HG02759 (cell line): ENCODE measurements around the gene PEPD.
"Not testable (repeated sequence)": the region's sequence is repeated elsewhere in the genome, so short reads cannot be mapped to it uniquely, and the experiment has no call there.

ENCODE experiments used
- ATAC-seq: cut with Tn5 transposase; IDR thresholded peaks from one replicate; pipeline ENCODE4 v1.9.1; 2021; ENCODE audit warnings: mild to moderate bottlenecking, moderate library complexity; ENCODE audit not compliant: unreplicated experiment

Gene PEPD

GRCh38 chr19:33479570-33479969 lies 42.0 kb downstream of the PEPD start:
- not testable (repeated sequence) for ATAC-seq

GRCh38 chr19:33477781-33478180 lies 43.8 kb downstream of the PEPD start:
- no peak for ATAC-seq

GRCh38 chr19:33476151-33476707 lies 45.4 kb downstream of the PEPD start:
- ATAC-seq, result no peak

- no peak for ATAC-seq
Observed at GRCh38 chr19:33473653-33474305, 47.8 kb downstream of the PEPD start.

GRCh38 chr19:33472691-33473652 lies 48.6 kb downstream of the PEPD start:
- ATAC-seq, result no peak

GRCh38 chr19:33472226-33472625 lies 49.4 kb downstream of the PEPD start:
- ATAC-seq, result no peak

- no peak for ATAC-seq
Observed at GRCh38 chr19:33471111-33471996, 50.2 kb downstream of the PEPD start.

GRCh38 chr19:33470686-33471085 lies 50.9 kb downstream of the PEPD start:
- no peak for ATAC-seq

GRCh38 chr19:33470040-33470330 lies 51.6 kb downstream of the PEPD start:
- no peak for ATAC-seq

GRCh38 chr19:33469171-33470039 lies 52.2 kb downstream of the PEPD start:
- ATAC-seq, result no peak

- ATAC-seq, result no peak
Observed at GRCh38 chr19:33468361-33469170, 53.0 kb downstream of the PEPD start.

GRCh38 chr19:33467851-33468250 lies 53.7 kb downstream of the PEPD start:
- no peak for ATAC-seq

GRCh38 chr19:33465834-33466233 lies 55.8 kb downstream of the PEPD start:
- ATAC-seq, result no peak

GRCh38 chr19:33465371-33465770 lies 56.2 kb downstream of the PEPD start:
- no peak for ATAC-seq

GRCh38 chr19:33464733-33465115 lies 56.9 kb downstream of the PEPD start:
- ATAC-seq, result no peak

- ATAC-seq, result no peak
Observed at GRCh38 chr19:33464010-33464732, 57.4 kb downstream of the PEPD start.

GRCh38 chr19:33463199-33463598 lies 58.4 kb downstream of the PEPD start:
- no peak for ATAC-seq

- no peak for ATAC-seq
Observed at GRCh38 chr19:33462112-33462791, 59.3 kb downstream of the PEPD start.
